Epidermal melanocyte (primary cell): ENCODE data around the gene CIDEA.

Experiments used
- DNase-seq: peaks from one replicate; pipeline ENCODE4 v3.0.0; 2011; ENCODE audit warnings: low spot score; ENCODE audit not compliant: insufficient read length

CIDEA gene

DNA sequence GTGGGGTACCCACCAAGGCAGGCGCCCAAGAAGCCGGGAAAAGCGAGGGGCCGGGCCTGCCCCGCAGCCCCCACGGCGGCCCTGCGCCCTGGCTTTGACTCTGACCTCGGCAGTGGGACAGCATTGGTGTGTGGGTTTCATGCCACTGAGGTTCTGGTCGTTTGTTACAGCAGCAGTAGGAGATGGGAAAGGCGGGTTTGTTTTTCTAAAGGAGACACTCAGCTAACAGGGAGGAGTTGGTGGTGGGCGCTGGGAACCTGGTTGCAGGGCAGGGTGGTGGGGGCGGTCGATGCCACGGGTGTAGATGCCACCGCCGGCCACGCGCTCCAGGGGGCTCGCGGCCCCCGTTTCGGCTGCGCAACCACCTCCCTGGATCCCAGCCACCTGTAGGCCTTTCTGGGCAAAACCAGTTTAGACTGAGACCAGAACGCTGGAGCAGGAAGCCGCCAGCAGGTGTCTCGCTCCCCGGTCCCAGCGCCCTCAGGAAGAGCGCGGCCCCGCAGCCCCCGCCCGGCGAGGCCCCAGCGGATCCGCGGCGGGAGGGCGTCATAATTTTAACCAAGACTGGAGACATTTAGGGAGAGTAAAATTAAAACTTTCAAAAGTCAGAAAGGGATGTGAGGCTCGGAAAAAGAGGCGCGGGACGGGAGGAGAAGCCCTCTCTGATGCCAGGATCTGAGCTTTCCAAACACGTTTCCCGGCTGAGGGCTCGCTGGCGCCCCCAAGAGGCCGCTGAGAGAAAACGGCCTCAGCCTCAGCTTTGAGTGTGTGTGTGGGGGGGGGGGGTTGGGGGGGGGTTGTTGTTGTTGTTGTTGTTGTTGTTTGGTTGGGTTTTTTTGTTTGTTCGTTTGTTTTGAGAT is 17.4 kb downstream of the CIDEA start:
- DNase-seq = peak; percentile 69

DNA sequence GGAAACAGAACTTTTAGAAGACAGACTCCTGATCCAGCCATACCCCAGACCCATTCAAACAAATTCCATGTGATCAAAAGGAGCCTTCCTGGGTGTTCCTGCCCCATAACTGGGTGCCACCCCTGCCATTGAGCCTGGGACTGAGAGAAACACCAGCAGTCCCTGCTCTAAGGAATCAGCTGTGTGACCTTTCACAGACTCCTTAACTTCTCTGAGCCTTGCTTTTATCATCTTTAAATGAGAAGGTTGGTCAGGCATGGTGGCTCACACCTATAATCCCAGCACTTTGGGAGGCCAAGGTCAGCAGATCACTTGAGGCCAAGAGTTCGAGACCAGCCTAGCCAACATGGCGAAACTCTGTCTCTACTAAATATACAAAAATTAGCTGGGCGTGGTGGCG is 20.6 kb downstream of the CIDEA start:
- no peak for DNase-seq

DNA sequence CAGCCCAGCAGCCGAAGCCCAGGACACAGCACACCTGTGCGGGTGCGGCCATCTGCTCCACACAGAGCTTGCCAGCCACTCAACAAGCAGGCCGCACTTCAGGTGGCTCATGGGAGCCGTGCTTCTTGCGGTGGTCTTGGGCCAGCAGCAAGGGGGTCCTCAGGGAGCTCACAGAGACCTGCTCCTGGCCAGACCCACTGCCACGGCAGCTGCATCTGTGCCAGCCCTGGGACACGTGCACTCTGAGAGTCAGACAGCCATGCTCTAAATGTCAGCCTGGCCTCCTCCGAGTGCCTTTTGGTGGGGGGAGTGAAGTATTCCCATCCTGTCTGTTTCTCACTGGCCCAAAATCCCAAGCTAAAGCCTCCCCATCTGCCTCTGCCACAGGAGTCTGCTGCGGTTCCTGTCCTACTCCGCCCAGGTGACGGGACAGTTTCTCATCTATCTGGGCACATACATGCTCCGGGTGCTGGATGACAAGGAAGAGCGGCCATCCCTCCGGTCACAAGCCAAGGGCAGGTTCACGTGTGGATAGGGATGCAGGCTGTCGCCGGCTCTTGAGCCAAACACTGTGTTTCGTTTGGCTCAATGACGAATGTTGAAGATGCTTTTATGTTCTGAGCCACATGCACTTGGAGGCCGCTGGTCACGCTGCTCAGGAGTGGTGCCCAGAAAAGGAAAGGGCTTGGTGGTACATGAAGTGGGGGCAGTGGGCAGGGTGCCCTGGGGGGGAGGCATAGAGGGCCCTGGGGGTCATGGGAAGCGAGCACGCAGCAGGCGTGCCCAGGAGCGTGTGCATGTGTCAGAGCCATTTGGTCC is 22.8 kb downstream of the CIDEA start:
- no peak for DNase-seq

DNA sequence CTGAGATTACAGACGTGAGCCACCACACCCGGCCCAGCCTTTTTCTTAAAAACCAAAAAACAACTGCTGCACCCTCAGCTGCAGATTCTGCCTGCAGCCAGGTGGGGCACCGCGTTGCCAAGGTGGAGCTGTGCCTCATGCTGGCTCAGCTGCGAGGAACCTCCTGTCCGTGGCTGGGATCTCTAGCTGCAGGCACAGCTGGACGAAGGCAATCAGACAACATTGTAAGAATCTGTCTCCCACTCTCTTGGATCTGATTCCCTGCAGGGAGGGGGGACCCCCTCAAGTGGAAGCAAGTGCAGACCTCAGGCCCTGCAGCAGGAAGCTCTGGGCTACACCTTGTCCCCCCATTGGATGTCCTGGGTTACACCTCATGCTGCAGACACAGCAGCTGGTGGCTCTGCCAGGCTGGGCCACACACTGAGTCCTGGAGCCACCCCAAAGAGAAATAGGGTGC is 24.1 kb downstream of the CIDEA start:
- no peak for DNase-seq

DNA sequence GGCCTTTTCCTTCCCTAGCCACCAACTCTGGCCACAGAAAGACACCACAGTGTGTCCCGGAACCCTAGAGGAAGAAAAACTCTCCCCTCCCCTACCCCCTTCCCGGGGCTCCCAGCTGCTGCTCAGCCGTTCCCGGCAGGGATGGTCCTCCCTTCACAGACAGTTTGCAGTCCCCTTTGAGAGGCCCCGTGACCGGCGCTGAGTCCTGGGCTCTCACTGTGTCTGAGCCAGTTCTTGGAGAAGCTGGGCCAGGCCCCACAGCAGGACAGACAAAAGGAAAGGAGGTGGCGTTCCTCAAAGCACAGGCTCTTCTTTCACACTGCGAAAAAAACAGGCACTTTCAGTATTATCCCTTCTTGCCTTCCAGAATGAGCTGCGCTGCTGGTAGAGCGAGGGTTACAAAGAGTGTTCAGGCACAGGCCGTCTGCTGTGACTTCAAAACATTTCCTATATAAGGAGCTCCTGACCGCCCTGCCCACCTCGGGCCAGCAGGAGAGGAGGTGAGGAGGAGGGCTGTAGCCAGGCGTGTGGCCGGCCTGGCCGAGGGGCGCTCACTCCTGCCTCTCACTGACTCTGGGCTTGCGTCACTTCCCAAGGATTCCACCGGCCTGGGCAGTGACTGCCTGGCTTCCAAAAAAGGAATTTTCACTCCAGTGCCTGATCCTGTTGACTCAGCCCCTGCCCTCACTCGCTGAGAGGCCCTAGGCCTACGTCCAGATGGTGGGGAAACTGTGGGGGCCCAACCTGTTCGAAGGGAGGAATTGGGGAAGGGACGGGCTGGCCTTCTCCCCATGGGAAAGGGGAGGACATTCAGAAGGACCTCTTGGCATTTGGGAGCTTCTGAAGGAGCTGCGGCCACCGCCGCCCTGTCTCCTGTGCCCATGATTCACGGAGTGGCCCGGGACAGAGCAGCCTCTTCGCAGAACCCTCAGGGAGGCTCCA is 24.9 kb downstream of the CIDEA start:
- DNase-seq = peak; percentile 61

DNA sequence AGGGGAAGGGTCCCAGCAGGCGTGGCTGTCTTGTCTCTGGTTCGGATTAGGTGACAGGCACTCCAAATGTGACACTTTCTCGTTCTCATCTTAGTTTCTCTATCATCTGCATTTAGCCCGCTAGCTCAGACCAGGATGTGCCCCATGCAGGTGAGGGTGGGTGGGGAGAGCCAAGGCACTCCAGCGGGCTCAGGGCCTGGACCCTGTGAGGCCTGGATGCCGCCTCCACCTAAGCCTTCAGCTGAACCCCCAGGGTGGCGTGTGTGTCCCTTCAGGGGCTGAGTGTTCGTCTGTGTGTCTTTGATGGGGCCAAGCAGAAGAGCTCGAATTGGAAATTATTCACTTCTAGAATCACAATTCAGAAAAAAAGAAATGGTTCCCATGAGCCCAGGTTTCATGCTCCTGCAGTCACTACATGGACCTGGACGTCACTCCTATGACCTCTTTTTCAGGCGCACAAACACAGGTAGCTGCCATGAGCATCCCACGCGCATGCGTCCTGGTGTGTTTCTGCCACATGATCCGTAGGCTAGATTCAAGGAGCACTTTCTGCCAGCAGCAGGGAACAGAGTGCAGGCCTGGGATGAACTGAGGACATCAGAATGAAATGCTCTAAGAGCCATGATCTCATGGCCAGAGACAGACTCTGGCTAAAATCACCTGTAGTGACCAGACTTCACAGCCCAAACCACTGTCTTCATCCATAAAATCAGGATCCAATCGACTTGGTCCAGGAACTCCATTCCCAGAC is 25.8 kb downstream of the CIDEA start:
- no peak for DNase-seq

DNA sequence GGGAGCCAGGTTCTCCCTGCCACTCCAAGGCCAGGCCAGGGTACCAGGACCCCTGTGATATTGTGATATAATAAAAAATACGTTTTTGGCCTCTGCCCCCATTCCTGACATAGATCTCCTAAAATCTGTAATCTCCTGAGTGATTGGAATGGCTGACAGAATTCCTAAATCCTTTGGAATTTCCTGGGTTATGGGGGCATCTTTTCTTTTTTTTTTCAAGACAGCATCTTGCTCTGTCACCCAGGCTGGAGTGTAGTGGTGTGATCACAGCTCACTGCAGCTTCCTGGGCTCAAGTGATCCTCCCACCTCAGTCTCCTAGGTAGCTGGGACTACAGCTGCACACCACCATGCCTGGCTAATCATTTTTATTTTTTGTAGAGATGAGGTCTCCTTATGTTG is 27.7 kb downstream of the CIDEA start:
- DNase-seq = no peak

DNA sequence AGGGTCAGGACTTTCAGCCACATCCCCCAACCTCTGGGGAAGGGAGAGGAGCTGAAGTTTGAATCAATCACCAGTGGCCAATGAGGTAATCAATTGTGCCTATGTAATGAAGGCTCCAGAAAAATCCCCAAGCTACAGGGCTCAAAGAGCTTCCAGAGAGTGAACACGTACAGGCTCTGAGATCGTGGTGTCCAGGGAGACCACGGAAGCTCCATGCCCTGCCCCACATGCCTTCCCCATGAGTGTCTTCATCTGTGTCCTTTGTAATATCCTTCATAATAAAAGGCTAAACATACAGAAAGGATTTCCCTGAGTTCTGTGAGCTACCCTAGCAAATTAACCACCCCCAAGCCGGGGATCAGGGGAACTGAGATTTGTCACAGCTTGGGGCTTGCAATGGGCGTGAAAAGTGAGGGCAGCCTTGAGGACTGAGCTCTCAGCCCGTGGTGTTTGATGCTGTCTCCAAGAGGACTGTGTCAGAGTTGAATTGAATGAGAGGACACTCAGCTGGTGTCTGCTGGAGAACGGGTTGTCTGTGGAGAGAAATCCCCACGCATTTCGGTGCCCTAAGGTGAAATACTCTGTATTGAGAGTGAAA is 28.4 kb downstream of the CIDEA start:
- peak; percentile 48 for DNase-seq

DNA sequence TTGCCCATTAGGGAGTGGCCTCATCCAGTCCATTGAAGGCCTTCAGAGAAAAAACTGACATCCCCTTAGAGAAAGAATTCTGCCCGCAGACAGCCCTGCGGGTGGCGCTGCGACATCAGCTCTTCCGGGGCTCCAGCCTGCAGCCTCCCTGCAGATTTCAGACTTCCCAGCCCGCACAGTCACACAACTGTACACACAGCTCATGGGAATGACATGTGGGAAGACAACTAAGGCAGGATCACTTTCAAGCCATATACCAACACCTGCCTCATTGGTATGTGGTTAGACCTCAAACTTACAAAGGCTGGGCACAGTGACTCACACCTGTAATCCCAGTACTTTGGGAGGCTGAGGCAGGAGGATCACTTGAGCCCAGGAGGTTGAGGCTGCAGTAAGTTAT is 29.1 kb downstream of the CIDEA start:
- DNase-seq = no peak

DNA sequence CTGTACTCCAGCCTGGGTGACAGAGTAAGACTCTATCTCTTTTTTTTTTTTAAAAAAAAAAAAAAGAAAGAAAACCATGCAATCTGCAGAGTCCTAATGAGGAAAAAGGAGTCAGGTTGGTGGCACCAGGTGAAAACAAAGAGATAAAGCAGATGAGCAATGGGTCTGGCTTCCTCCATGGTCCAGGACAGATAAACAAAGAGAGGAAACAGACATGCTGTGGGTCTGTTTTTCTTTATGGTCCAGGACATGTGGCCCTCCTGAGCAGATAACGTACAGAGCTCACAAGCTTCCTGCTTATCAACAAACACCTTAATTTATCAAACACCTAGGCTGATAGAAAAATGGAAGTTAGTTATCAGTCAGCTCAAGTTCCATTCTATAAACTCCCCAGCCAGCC is 29.5 kb downstream of the CIDEA start:
- no peak for DNase-seq

DNA sequence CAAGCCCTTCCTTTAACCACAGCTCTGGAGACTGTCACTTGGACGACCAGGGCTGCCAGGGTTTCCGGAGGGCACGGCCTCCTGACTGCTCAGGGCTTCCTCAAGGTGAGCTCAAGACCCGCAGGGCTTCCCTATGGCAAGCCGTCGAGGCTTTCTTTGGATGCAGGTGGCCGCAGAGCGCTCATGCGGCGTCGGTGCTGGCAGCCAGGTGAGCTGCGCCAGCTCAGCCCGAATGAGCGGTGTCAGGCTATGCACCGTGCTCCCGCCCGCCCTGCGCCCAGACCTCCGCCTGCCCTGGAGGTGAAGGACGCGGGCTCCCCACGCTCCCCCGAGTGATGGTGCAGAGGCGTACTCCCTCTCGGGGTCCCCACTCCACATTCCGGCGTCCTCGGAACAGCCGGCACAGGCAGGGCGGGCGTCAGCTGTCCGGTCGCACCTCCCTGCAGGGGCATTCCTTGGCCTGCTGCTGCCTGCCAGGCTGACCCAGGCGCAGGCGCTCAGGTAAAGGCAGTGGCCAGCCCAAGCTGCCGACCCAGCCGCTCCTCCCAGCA is 33.0 kb downstream of the CIDEA start:
- DNase-seq = no peak

DNA sequence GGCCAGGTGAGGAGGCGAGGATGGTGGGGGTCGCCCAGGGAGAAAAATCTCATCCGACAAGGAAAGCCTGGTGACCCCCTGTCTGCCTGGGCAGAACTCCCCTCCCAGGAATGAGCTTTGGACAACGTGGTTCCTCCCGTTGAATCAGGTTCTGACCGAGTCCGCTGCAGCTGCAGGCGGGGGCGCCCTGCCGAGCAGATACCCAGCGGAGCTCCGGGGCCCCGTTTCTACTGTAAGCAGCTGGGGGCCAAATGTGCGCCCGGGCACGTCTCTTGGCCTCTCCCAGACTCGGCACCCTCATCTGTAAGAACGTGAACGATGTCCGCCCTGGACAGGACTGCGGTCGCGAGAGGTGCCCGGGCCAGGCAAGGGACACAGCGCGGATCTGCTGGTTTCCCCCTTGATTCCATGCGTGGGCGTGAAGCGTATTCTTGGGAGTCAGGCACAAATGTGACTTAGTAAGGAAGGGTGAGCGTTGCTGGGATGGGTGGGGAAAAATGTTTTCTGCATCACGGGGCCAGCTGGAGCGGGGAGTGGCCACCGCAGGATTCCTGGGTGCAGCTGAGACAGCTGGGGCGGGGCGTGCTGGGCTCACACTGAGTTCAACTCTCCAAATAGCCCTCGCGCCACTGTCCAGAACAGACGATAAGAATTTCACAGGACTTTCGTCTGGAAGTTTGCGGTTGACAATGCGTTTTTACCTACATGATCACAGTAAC is 33.7 kb downstream of the CIDEA start:
- DNase-seq = peak; percentile 69

DNA sequence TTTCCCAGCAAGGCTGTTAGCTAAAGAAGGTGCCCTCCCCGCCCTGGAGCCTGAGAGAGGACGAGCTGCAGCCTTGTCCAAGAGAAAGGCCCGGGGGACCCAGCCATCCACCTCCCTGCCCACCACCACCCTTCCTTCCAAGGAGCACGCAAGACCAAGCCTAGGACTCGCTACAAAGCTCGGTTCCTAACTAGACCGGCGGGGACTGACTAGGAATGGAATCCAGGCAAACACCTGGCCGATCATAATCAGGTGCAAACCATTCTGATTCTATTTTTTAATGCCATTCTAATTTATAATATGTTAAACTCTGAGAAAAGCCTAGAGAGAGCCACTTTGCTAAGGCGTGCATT is 34.2 kb downstream of the CIDEA start:
- no peak for DNase-seq

DNA sequence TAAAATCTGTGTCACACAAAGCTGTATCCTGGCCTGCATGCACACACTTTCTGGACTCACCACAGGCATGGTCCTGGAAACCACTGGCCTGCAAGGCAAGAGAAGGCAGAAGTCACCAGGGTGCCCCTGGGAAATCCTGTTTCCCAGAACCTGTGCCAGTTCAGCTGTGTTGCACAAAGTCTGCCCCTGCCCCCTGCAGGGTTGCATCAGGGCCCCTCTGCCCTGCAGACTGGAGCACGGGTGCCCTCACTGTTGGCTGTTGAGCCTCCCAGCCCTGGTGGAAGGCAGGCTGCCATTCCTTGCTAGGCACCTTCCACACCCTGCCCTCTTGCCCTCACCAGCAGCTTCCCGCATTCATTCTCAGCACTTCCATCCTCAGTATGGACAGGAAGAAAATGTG is 35.9 kb downstream of the CIDEA start:
- no peak for DNase-seq

DNA sequence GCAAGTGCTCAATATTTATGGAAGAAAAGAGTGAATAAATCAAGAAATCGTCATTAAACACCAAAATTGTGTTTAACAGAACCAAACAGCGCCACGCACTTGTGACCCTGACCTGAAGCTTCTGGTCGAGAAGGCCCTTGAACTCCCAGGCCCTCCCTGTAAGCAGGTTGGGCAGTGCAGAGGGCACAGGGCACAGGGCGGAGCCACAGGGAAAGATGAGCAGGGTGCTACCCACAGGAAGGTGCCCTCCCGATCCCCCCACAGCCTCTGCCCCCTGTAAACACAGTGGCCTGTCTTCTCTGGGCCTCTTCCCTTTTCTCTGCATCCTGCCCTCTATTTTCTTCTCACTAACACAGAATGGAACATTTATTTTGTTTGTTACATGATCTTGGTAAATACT is 37.0 kb downstream of the CIDEA start:
- DNase-seq = no peak

DNA sequence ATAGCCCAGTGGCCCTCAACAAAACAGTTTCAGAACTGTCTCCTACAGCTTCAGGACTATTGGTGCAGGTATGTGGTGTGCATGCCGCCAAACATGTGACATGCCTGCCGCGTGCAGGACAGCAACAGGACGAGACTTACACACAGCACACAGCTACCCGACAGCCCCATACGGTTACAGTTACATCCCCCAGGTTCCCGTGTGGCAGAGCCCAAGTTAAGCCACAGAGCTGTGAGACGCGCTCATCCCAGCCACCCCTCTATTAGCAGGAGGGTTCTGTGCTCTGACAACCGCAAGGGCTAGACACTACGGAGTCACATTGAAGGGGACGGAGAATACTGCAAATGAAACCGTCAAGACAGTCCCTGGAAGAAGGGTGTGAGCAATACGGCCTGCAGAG is 37.5 kb downstream of the CIDEA start:
- DNase-seq = no peak

DNA sequence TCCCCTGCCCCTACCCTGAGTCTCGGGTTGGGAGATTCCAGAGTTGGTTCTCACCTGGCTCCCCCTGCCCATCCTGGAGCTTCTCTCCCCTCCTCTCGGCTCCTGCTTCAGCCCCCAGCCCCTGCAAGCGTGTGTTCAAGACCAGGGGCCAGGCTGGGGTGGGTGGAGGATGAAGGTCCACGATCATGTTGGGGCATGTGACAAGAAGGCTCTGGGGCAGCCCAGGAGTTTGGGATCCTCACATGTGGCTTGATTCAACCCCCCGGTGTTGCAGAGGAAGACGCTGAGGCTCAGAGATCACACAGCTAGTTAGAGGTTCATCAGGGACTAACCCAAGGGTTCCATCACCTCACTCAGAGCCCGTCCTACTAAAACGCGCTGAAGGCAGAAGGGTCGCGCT is 39.7 kb downstream of the CIDEA start:
- DNase-seq = no peak

DNA sequence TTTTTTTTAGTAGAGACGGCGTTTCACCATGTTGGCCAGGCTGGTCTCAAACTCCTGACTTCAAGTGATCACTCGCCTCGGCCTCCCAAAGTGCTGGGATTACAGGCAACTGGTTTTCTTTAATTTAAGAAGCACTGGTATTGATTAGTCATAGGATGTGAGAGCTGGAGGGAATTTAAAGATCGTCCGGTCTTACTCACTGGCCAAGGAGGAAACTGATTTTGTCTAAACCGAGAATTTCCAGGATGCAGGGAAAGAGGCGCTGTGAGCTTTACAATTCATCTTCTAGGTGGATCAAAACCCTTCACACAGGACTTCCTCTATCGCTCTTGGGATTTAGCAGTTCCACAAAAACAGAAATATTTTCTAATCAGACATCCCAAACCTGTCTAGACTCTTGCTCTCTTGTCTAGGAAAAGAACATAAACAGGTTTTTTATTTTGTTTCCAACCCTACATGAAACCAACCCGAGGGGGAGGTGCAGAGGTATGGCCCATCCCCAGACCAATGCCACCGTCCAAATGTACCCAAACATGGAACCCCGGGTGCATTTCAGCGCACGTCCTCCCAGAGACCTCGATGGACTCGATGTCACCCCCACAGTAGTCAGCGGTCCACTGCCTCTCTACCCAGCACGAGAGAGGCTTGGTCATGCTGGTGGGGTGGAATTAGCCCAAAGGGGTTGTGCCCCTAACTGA is 41.4 kb downstream of the CIDEA start:
- no peak for DNase-seq

DNA sequence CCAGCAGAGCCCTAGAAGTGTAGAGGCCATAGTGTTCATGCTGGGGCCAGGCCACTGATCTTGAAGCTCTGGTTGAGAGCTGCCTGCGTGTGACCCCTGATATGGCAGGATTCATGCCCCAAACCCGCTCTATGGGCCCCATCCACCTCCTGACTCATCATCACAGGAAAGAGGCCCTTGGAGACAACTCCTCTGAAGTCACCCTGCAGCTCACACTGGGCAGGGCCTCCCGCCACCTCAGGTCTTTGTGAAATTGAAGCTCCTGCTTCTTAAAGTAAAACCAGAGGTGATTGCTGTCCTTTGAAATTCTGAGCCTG is 41.9 kb downstream of the CIDEA start:
- no peak for DNase-seq
